Cerebellar nuclear complex (tissue), 1 donor: ENCODE measurements around the gene UVSSA.

ENCODE experiments used
- DNase-seq, 2 experiments: peaks; one replicate each; lab custom pipeline; 2025; lab: John Stamatoyannopoulos, UW

The UVSSA gene

DNA sequence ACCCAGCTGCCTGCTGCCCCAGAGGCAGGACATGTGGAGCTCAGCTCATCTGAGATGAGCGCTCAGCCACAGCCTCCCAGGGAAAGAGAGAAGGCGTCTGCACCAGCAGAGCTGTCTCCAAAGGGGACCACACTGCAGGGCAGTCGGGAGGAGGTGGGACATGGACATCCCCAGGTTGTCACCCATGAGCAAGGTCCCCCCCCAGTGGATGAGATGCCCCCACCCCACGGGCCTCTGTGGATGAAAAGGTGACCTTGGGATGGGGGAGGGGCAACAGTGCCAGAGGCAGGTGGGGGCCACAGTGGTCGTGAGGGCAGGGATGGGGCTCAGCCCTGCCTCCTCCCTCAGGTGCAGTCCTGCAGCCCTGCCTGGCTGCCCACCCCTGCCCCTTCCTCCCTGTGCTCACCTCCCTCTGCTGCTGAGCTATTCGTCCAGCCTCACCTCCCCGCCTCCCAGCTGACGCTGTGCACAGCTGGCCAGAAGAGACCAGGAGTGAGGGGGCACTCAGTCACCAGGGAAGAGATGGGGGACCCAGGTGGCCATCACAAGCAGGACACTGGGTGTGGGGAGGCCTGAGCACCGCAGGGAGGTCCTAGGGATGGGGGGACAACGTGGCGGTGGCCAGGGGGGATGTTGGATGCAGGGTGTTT, 49.9 kb downstream of the UVSSA start:
- no peak for DNase-seq

DNA sequence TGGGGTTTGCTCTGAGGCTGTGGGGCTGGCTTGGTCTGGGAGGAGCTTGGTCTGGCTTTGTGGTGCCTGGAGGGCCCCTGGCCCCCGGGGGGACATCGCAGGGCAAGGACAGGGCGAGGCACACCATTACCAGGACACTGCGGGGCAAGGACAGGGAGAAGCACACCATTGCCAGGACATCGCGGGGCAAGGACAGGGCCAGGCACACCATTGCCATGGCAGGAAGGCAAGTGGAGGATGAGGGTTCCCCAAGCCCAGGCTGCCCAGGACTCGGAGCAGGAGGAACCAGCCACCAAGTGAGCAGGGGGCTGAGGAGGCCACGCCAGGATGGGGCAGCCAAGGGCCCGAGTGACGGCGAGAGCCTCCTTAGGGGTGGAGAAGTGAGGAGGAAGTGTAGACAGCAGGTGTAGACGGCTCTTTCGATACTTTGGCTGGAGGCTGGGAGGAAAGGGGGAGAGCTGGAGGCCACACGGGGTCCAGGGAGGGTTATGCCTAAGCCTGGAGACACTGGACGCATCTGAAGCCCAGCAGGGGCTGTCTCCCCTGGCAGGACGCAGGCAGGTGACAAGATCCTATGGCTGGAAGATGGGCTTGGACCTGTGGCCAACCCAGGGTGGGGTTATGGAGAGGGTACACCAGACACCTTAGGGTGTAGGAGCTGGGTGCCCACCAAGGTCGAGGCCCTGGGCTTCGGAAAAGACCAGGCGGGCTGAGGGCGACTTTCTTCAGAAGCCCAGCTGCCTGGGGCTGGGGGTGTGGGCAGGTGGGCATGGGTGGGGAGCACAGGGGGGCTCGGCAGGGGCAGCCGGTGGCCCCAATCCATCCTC, 51.9 kb downstream of the UVSSA start:
- no peak for DNase-seq

DNA sequence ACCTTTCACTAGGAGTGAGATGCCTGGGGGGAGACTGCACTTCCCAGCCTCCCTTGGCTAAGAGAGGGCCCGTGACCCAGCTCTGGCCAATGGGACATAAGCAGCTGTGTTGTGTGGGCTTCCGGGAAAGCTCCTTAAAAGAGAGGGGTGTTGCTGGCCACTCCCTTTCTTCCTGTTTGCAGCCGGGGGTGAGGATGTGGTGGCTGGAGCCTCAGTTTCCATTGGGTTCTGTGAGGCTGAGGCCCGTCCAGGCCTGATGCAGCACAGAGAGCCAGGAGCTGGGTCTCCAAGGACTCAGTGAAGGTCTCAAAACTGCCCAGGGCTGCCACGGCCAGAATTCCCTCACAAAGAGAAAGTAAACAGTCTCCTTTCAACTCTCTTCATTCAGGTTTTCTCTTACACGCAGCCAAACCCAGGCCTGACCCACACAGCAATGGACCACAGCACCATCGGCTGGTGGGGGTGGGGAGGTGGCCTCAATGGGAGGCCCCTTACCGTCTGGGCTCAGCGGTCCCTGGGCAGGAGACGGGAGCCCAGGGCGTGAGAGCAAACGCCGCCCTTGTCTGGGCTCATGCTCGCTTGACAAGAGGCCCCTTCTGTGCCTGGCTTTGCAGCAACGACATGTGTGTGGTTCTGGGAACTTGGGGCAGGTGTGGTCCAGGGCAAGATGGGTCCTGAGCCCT, 52.6 kb downstream of the UVSSA start:
- no peak for DNase-seq

DNA sequence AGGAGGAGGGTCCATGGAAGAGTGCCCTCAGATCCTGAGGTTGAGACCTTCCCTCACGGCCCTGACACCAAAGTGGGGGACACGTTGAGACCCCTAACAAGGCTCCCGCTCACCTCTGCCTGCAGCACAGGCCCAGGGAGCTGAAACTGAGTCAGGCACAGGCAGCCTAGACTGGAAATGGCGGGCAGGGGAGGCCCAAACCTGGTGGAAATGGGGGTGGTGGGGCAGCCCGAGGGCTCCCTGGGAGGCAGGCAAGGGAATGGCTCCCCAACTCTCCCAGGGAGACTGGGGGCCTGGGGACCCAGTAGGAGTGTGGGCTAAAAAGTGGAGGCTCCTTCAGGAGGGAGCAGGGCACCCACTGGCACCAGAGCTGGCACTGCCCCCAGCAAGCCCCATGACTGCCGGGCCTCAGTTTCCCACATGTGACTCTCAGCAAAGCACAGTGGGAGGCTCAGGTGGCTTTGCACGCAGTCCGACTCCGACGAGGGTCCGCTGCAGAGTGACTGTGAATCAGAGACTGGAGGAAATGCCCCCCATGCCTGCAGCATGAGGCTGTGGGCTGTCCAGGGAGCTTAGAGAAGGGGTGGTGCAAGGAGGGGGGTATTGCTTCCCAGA, 53.3 kb downstream of the UVSSA start:
- DNase-seq: no peak

DNA sequence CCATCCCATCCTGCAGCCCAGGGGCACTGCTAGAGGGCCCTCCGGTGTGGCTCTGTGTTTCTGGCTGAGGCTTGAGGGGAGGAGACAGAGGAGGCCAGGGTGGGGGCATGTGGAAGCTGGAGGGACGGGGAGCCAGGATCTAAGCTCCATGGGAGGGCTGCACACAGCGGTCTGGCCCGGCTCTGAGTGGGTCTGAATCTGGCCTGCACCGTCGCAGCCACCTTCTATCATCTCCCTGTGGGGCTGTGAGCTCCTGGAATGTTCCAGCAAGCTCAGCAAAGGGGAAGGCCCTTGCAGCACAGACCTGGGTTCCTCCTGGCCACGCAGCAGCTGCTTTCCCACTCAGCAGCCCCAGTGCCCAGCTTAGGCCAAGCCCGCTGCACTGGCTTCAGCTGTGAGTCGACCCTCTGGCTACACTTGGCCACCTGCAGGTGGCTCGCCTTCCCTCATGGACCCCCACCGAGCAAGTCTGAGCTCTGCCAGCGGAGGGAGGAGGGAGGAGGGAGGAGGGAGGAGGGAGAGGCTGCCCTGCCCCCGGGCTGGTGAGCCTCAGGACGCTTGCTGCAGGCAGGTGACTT, 53.9 kb downstream of the UVSSA start:
- DNase-seq: no peak

DNA sequence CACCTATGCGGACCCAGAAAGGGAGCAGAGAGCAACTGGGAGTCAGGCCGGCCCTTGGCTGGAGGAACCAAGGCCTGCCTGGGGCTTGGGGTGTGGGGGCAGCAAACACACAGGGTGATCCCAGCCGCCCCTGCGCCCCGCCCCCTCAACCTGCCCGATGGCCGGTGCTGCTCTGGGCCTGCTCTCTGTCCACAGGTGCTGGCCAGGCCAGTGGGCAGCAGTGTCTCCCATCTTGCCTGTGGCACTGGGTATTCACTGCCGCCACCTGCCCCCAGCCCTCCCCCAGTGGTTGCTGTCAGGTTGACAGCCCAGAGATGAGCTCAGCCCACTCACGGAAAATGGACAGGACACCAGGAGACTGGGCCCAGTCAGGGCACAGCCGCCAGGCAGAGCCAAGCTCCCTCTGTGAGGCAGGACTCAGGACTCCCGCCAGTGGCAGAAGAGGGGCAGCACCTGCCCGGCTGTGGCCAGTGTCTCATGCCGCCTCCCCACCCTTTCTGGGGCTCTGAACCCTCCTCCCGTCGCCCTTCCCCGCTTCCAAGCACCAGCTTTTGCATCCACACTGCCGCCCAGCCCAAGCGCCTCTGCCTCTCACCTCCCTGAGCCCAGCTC, 54.5 kb downstream of the UVSSA start:
- no peak for DNase-seq

DNA sequence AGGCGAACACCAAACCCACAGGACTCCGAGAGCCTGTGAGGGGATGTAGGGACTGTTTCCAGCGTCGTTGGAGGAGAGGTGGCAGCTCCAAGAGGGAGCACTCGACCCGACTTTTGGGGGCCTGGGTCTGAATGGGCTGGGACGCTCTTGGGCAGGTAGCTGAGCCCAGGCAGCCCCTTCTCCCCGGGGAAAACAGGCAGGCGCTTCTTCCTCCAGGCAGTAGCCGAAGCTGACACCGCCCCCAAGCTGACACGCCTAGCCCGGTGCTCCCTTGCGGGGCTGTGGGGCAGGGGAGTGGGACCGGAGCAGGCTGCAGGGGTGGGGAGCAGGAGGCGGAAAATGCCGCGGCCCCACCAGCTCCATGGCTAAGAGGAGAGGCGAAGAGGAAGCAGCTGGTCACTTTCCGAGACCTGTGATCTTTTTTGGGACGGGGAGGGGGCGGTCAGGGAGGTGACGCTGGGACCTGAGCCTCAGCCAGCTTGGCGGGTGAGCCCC, 55.1 kb downstream of the UVSSA start:
- DNase-seq: no peak

DNA sequence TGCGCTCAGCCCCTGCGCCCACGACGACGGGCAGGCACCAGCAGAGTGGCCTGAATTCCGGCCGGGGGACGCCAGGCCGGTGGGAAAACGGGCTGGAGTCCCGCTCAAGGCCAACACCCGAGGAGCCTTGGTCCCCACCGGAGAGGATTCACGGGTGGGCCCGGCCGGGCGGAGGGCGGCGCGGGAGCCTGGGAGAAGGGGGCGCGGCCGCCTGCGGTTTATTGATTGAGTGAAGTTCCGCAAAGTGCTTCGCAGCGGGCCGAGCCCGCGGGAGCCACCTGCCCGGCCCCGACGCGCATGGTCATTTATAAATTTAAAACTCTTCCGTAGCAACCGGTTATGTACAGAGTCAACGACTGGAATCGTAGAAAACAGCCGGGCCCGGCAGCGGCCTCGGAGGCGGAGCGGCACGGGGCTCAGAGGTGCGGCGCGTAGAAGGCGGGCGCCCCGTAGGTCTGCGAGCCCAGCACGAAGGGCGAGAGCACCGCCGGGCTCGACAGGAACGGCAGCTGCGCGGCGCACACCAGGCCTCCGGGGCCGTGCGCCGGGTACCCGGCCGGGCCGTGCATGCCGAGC, 55.6 kb downstream of the UVSSA start:
- no peak for DNase-seq

DNA sequence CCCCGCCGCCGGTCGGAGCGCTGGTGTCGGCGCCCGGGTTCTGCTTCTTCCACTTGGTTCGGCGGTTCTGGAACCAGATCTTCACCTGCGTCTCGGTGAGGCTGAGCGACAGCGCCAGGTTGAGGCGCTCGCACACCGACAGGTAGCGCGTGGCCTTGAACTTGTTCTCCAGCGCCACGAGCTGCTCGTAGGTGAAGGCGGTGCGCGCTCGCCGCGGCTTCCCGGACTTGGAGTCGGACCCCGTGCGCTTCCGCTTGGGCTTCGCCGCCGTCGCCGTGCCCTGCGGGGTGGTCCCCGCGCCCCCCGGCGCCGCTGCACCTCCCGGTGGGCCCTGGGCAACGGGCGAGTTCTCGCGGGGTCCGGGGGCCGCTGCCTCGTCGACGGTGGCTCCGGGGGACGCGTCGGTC, 56.2 kb downstream of the UVSSA start:
- no peak for DNase-seq

DNA sequence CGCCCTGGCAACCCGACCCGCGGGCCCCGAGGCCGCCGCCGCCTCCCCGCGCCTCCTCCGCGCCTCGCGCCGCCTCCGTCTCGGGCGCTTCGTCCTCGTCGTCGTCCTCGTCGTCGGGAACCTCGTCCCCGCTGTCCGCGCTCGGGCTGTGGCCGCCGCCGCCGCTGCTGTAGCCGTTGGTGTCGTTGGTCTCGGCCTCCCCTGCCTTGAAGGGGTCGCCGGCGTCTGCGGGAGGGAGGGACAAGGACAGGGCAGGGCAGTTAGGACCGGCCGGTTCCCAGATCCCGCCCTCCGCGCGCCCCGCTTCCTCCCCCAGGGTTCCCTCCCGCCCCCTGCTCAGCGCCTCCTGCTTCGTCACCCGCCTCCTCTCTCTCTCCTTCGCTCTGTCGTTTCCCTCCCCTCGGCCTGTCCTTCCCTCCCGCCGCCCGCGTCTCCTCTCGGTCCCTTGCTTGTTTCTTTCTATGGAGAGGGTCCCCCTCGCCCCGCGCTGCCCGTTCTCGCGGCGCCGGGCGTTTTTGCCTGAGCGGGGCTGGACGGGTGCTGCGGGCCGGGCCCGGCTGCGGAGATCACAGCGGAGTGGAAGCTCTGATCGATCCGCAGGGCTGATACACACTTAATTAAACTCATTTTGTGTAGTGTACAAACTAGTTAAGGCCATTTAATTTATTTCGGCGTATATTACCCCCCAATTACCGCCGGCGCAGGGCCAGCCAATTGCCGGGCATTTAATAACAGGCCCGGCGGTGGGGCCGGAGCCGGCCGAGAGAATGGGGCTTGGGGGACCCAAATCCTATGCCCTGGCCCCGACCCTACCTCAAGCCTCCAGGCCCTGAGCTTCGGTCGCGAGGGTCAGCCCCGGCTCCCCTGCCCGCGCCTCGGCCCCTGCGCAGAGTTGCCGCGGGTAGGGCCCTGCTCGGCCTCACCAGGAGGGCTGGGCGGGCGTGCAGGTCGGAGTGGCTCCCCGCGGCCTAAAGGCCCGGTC, 56.9 kb downstream of the UVSSA start:
- no peak for DNase-seq

DNA sequence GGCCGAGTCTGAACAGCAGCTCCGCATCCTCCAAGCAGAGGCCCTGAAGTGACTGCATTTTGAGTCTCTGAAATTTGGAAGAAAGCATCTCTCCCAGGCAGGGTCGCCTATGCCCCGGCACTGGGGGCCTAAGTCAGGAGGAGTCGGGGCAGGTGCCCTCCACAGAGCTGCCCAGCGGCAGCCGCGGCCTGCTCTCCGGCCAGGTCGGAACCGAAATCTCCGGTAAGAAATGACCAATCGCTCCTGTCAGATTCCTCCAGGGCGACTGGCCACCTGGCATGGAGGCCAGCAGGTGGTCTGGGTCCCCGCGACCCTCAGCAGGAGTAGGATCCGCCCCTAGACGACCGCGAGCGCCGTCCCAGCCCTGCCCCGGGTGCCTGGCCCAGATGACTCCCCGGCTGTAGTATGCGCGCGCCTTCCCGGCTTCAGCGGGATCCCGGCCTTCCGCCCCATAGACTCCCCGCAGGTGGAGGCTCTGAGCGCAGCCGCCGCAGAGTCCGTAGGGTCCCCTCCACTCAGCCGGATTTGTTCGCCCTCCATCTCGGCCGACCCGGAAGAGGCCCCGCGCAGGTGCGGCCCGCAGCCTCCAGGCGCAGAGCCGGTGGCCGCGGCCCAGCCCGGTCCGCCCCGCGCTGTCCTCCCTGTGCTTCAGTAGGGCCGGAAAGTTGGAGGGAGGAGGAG, 57.7 kb downstream of the UVSSA start:
- DNase-seq: no peak

DNA sequence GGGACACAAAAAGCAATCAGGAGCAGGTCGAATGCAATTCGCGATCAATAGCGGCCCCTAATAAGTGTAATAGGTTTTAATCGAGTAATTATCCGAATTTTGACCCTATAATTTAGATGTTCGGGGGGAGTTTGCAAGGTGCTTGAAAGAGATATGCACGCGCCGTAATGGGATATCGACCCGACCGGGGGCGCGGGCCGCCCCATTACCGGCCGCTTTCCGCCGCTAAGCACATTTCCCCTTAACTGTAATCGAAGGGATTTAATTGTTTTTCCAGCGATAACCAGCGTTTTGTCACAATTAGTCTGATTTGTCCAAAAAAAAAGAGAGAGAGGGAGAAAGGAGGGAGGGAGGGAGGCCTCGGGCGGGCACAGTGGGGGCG, 58.2 kb downstream of the UVSSA start:
- DNase-seq: no peak

DNA sequence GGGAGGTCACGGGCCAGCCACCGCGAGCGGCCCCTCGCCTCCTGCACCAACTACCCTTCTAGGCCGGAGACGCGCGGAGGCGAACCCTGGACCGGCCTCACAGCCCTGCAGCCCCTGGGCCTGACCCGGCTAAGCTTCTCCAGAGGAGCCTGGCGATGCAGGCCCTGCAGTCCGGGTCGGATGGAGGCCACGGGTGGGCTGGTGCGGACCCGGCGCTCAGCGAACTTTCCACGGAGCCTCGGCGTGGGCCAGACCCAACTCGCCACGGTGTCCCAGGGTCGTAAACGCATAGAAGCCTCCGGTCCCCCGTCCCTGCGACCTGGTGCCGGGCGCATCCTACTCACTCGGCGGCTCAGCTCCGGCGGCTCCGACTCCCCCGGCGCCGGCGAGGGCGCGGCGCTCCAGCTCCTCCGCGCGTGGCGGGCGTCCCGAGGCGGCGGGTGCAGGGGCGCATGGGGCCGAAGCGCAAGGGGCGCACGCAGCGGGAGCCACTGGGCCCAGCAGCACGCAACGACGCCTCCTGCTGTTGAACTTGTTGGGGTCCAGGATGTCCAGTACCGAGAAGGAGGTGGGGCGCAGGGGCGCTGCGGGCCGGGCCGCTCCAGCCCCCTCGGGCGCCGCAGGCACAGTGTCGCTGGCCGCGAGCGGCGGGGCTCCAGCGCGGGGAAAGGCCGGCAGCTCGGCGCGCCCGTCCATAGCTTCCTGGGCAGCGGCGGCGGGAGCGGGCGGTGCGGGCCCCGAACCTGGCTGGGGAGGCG, 58.8 kb downstream of the UVSSA start:
- no peak for DNase-seq

DNA sequence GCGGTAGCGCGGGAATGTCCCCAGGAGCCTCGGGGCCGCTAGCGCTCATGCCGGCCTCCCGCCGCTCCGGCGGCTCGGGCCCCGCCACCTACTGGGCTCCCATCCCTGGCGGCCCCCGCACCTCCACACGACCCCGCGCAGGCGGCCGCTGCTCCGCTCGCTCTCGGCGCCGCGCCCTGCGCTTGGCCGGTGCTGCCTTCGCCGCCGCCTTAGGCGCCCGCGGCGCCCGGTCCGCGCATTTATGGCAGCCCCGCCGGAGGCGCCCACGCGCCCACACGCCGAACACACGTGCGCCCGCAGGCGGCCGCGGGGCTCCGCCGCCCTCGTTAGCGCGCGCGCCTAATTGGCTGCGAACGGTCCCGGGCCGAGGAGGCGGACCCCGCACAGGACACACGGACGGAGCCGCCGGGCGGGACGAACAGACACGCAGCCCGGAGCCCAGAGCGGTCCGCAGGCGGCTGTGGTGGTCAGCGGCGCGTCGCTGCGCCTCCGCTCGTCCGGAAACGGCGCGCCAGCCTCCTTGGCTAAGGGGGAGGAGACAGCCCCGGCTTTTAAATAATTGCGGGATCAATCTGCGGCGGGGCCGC, 59.5 kb downstream of the UVSSA start, which contains the start of gene NKX1-1:
Gene NKX1-1 (minus strand): TSS at position 49 of the 587 bp plus-strand sequence. CDS start 0 bp downstream, at position 49.
- no peak for DNase-seq

DNA sequence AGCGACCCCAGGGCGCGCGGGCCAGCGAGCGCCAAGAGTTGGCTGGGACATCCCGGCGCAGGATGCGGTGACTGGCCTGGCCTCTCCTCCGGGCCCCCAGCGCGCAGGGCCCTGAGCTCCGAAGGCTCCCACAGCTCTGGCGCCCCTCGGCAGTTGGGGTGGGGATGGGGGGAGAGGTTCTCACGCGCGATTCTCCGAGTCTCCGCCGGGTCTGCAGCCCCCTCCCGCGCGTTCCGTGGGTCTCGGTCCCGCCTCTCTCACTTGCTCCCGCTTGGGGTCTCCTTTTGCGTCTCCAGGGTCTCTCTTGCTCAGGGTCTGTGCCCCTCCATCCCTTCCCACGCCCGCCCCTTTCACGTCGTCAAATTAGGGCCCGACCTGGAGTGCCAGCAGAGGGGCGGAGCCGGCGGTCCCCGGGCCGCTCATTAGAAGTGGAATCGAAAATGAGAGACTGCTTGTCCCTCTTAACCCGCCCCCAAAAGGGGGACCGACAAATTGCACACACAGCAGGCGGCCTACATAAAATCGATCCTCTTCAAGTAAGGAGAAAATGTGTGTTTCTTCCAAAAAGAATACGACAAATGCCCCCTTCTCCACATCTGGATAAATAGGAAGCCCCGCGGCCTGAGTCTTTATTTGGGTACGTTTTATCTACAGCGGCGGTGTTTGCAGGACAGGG, 60.1 kb downstream of the UVSSA start:
- no peak for DNase-seq

DNA sequence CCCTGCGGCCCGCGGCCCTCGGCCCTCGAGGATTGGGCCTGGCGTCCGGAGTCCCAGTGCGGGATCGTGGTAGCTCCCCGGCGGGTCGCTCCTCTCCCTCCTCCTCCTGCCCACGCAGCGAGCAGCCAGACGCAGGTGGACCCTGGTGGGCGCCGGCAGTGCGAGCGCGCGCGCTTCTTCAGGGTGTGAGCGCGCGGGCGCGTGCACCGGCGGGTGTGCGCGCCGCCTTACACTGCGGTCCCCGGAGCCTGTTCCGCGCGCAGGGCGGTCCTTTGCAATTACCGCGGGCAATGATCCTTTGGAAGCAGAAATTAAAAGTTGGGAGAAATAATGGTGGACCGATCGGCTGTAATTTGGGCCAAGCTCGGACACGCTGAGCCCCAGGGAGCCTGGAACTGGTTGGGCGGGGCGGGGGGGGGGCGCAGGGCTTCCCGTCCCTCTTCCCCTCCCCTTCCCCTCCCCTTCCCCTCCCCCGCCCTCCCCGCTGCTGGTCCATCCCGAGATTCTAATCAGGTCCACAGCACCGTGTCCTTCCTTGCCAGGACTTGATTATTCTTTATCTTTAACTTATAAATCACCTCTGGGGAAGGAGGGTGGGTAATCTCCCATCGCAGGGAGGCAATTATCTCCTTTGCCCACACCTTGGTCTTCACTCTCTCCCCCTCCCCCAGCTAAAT, 60.8 kb downstream of the UVSSA start:
- DNase-seq: no peak

DNA sequence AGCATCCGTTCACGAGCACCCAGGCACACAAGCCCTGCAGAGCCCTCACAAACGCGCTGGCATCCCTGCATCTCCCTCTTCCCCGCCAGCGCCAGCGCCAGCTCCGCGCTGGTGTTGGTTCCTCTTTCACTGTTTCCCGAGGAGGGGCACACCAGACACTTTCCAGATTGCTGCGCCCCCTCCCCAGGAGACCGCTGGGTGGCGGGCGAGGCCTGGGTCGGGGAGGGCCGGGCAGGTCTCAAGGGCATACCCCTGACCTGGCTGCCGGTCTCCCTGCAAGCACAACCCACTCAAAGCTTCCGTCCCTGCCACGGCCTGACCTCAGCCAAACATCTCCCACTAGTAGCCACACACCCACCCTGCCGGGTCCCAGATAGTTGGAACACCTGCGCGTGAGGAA, 61.4 kb downstream of the UVSSA start:
- no peak for DNase-seq
